ENCODE measurements around the gene PXYLP1.

The PXYLP1 gene

GRCh38 chr3:141330235-141330634 lies 98.6 kb downstream of the PXYLP1 start:
- DNase-seq: no peak

- DNase-seq: no peak
Measured at GRCh38 chr3:141330718-141331376, 99.2 kb downstream of the PXYLP1 start.

- no peak for DNase-seq
Measured at GRCh38 chr3:141331377-141332318, 100.0 kb downstream of the PXYLP1 start.

- DNase-seq: no peak
Measured at GRCh38 chr3:141332416-141332815, 100.8 kb downstream of the PXYLP1 start.

GRCh38 chr3:141333836-141334626 lies 102.4 kb downstream of the PXYLP1 start:
- no peak for DNase-seq

- DNase-seq: no peak
Measured at GRCh38 chr3:141334627-141335250, 103.1 kb downstream of the PXYLP1 start.

- no peak for DNase-seq
Measured at GRCh38 chr3:141335531-141336061, 104.0 kb downstream of the PXYLP1 start.

GRCh38 chr3:141336672-141337522 lies 105.3 kb downstream of the PXYLP1 start:
- DNase-seq: no peak

GRCh38 chr3:141337523-141337854 lies 105.9 kb downstream of the PXYLP1 start:
- no peak for DNase-seq

- no peak for DNase-seq
Measured at GRCh38 chr3:141337991-141338390, 106.4 kb downstream of the PXYLP1 start.

GRCh38 chr3:141338881-141339280 lies 107.3 kb downstream of the PXYLP1 start:
- DNase-seq: no peak

GRCh38 chr3:141341536-141341935 lies 109.9 kb downstream of the PXYLP1 start:
- DNase-seq: no peak

GRCh38 chr3:141342386-141342785 lies 110.8 kb downstream of the PXYLP1 start:
- no peak for DNase-seq

GRCh38 chr3:141343077-141343476 lies 111.5 kb downstream of the PXYLP1 start:
- DNase-seq: no peak

- DNase-seq: no peak
Measured at GRCh38 chr3:141343865-141344271, 112.2 kb downstream of the PXYLP1 start.
